Body of pancreas (tissue), 4 donors: Measurements from ENCODE around the gene EEFSEC. TPM values are rescaled to one million over a fixed set of nuclear protein-coding genes. Genes with fewer than 3 reads are reported as not detected.

Experiments used
- ATAC-seq: fragments of 150-250 bp; one replicate; pipeline ENCODE4 v1.9.1; 2016
- DNase-seq, 4 donors: peaks; one replicate each; pipeline ENCODE4 v3.0.0-alpha.2; 2019
- H3K27ac ChIP-seq, 4 donors: fragments of 200-600 bp; sonication (generic); 1 replicate in 3 of 4; 2 replicates in 1 of 4; pipeline versions ENCODE4 v1.5.1 to v1.6.1; 2016 to 2019; ENCODE audit warnings: mild to moderate bottlenecking in 1 of 4, mixed read lengths in 1 of 4, moderate library complexity in 1 of 4
- H3K27me3 ChIP-seq, 2 donors: fragments of 200-600 bp; sonication (generic); one replicate each; pipeline ENCODE4 v1.6.0; 2016; ENCODE audit warnings: mild to moderate bottlenecking in 1 of 2
- H3K36me3 ChIP-seq, 2 donors: fragments of 200-600 bp; sonication (generic); replicated peaks in 1 of 2; 2 replicates each; pipeline ENCODE4 v1.5.1; 2016; ENCODE audit warnings: low read depth in 2 of 2; ENCODE audit not compliant: insufficient read depth in 1 of 2
- H3K4me1 ChIP-seq: fragments of 200-600 bp; sonication (generic); one replicate; pipeline ENCODE4 v1.6.0; 2016
- H3K4me3 ChIP-seq, 2 donors: fragments of 200-600 bp; sonication (generic); 1 replicate in 1 of 2; 2 replicates in 1 of 2; pipeline ENCODE4 v1.5.1; 2016 to 2019
- H3K9me3 ChIP-seq, 3 donors: fragments of 200-600 bp; sonication (generic); 1 replicate in 2 of 3; 2 replicates in 1 of 3; pipeline ENCODE4 v1.5.1; 2016
- CTCF ChIP-seq, 7 experiments: fragments of 450-650 bp in 4 of 7; fragments of 200-600 bp in 3 of 7; sonication (generic) in 3 of 7; IDR thresholded peaks; one replicate each; pipeline ENCODE4 v1.5.1; 2016 to 2019; ENCODE audit warnings: antibody characterized with exemption in 7 of 7
- POLR2A ChIP-seq, 3 donors: fragments of 450-650 bp; IDR thresholded peaks; one replicate each; pipeline ENCODE4 v1.6.1; 2016; ENCODE audit warnings: antibody characterized with exemption in 3 of 3, mild to moderate bottlenecking in 2 of 3
- WGBS, 2 donors: methylation state at CpG; one replicate each; pipeline ENCODE4 v1.1.5; 2017; 5-methylcytosine and 5-hydroxymethylcytosine counted together
- intact Hi-C: fragments of 100-400 bp; cut with DNase I; formaldehyde crosslinking; loops from one replicate; pipeline ENCODE4 v1.15.1; 2023
- total RNA-seq, 2 donors: library from RNA; depleted of rRNA; stranded (reverse); fragments of >200 nt; gene quantifications; one replicate each; pipeline ENCODE4 v1.1.0, GENCODE V29; 2016

The EEFSEC gene
- total RNA-seq, 2 donors from 2014 or later = 8.6 to 33.0 TPM

- Histone ChIP-seq H3K27ac (no peak overlapping the region), H3K4me1 (peaks cover 15% of the 10 kb centered on the region), H3K36me3 (no peaks in the 10 kb centered on the region), H3K27me3 (no peaks in the 10 kb centered on the region), H3K9me3 (no peaks in the 10 kb centered on the region), H3K4me3 (no peak overlapping the region)
- WGBS, 2 donors = 70 to 83% methylated on average over 5 to 7 of the region's 7 CpGs
- ATAC-seq (no peak), DNase-seq (no peak)
- TF ChIP-seq POLR2A (IDR thresholded peaks at IDR 0.05) (no peak), CTCF (IDR thresholded peaks at IDR 0.05) (no peak)
- intact Hi-C loops = loop anchor here (10.0 kb wide), 1 partner anchor 163 kb away; no protein-coding TSS in a partner anchor
These were observed 268.7 kb downstream of the EEFSEC start for GRCh38 chr3:128421966-128422365.

- H3K27me3 ChIP-seq = no peaks in the 10 kb centered on the region
- H3K27ac ChIP-seq = no peak overlapping the region
- no peak overlapping the region for H3K4me3 ChIP-seq
- TF ChIP-seq CTCF (IDR thresholded peaks at IDR 0.05) (no peak), POLR2A (IDR thresholded peaks at IDR 0.05) (no peak)
- no peaks in the 10 kb centered on the region for H3K36me3 ChIP-seq
- no peaks in the 10 kb centered on the region for H3K9me3 ChIP-seq
- intact Hi-C loops = loop anchor here (10.0 kb wide), 1 partner anchor 162 kb away; no protein-coding TSS in a partner anchor
- WGBS, 2 donors = 95 to 97% methylated on average over 3 of the region's 3 CpGs
- DNase-seq = no peak
- no peak for ATAC-seq
- H3K4me1 ChIP-seq = peaks cover 15% of the 10 kb centered on the region
These were observed 269.7 kb downstream of the EEFSEC start for GRCh38 chr3:128422762-128423524.

- no peak for ATAC-seq
- no peaks in the 10 kb centered on the region for H3K27me3 ChIP-seq
- no peak for DNase-seq
- H3K4me1 ChIP-seq = peaks cover 15% of the 10 kb centered on the region
- intact Hi-C loops = loop anchor here (10.0 kb wide), 1 partner anchor 161 kb away; no protein-coding TSS in a partner anchor
- no peak for TF ChIP-seq CTCF (IDR thresholded peaks at IDR 0.05)
- TF ChIP-seq POLR2A (IDR thresholded peaks at IDR 0.05) = no peak
- no peak overlapping the region for H3K4me3 ChIP-seq
- no peak overlapping the region for H3K27ac ChIP-seq
- no peaks in the 10 kb centered on the region for H3K9me3 ChIP-seq
- no peaks in the 10 kb centered on the region for H3K36me3 ChIP-seq
- 86 to 89% methylated on average over 2 to 7 of the region's 7 CpGs for WGBS, 2 donors
These were observed 270.4 kb downstream of the EEFSEC start for GRCh38 chr3:128423525-128424147.

GRCh38 chr3:128424508-128425069 is 271.3 kb downstream of the EEFSEC start:
- H3K4me3 ChIP-seq = no peak overlapping the region
- intact Hi-C loops = loop anchor here (5.0 to 10.0 kb wide), 2 partner anchors 73 to 160 kb away; no protein-coding TSS in a partner anchor
- no peak for TF ChIP-seq POLR2A (IDR thresholded peaks at IDR 0.05)
- no peak for TF ChIP-seq CTCF (IDR thresholded peaks at IDR 0.05)
- no peak for DNase-seq
- no peaks in the 10 kb centered on the region for H3K9me3 ChIP-seq
- H3K36me3 ChIP-seq = no peaks in the 10 kb centered on the region
- no peak for ATAC-seq
- H3K27ac ChIP-seq = no peak overlapping the region
- 87 to 88% methylated on average over 12 to 14 of the region's 14 CpGs for WGBS, 2 donors
- no peaks in the 10 kb centered on the region for H3K27me3 ChIP-seq
- peaks cover 15% of the 10 kb centered on the region for H3K4me1 ChIP-seq
